ENCODE measurements around the gene VEZT.
"Not testable (repeated sequence)": the region's sequence is repeated elsewhere in the genome, so short reads cannot be mapped to it uniquely, and the experiment has no call there.

- TF ChIP-seq CTCF (IDR thresholded peaks at IDR 0.05; ENCODE audit: low read depth, low read length, missing input control); YY1 (IDR thresholded peaks at IDR 0.05); RAD21 (IDR thresholded peaks at IDR 0.05); JUND (IDR thresholded peaks at IDR 0.05); EGR1 (IDR thresholded peaks at IDR 0.05; ENCODE audit: low read depth in 2 of 2); GABPA (IDR thresholded peaks at IDR 0.05 in 1 of 2, conservative IDR thresholded peaks at IDR 0.05 in 1 of 2); TAF1 (conservative IDR thresholded peaks at IDR 0.05); SP1 (IDR thresholded peaks at IDR 0.05); REST (IDR thresholded peaks at IDR 0.05): not testable (repeated sequence)
These were observed 22.2 kb downstream of the VEZT start for GRCh38 chr12:95239835-95240234.

Data from liver (tissue), 3 donors.